Stimulated activated effector memory CD8-positive, alpha-beta T cell treated with anti-CD3 and anti-CD28 coated beads, Interleukin-12 subunit alpha, Interleukin-12 subunit beta, amount 100 ng/mL, for 72 hours (primary cell): ENCODE data around the gene SNX20.

Source experiments
- ATAC-seq: fragments of 150-1000 bp; cut with Tn5 transposase; 2 replicates; pipeline ENCODE4 v1.10.0; 2021
- DNase-seq, 2 donors: peaks; one replicate each; pipeline ENCODE4 v3.0.0; 2021 to 2022; ENCODE audit warnings: low spot score in 2 of 2
- H3K27ac Mint-ChIP-seq: one replicate; pipeline ENCODE4 v1.8.0; 2022; ENCODE audit warnings: mild to moderate bottlenecking, mixed read lengths
- H3K36me3 Mint-ChIP-seq: one replicate; pipeline ENCODE4 v1.8.0; 2022; ENCODE audit warnings: mild to moderate bottlenecking, mixed read lengths
- H3K4me1 Mint-ChIP-seq: one replicate; pipeline ENCODE4 v1.8.0; 2022; ENCODE audit warnings: mixed read lengths
- H3K4me3 Mint-ChIP-seq: one replicate; pipeline ENCODE4 v1.8.0; 2022; ENCODE audit warnings: mild to moderate bottlenecking, mixed read lengths
- H3K9me3 Mint-ChIP-seq: one replicate; pipeline ENCODE4 v1.8.0; 2022; ENCODE audit warnings: mixed read lengths

Gene SNX20

DNA sequence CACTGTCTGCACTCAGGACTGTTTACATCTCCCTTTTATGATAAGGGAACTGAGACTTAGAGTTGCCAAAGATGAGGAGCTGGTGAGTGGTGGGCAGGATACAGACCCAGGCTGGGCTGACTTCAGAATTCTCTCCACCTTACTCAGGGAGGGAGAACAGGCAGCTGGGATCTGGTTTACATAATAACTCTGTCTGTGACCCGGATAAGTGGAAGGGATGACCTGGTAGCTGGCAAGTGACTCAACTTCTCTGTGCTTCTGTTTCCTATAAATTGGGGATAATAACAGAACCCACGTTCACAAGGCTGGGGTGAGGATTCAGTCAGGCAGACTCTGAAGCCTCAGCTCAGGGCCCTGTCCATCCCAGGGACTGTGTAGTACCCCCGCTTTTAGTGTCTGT, 2.6 kb downstream of the SNX20 start:
- Mint-ChIP-seq H3K4me3 (peak overlapping the region; percentile 87), H3K36me3 (peaks cover 55% of the 10 kb centered on the region), H3K27ac (peak overlapping the region; percentile 92), H3K4me1 (peaks cover 66% of the 10 kb centered on the region), H3K9me3 (no peaks in the 10 kb centered on the region)
- DNase-seq (no peak), ATAC-seq (no peak)

GRCh38 chr16:50677351-50677750, 3.8 kb downstream of the SNX20 start:
- ATAC-seq (no peak), DNase-seq (no peak)
- Mint-ChIP-seq H3K4me1 (peaks cover 54% of the 10 kb centered on the region), H3K36me3 (peaks cover 66% of the 10 kb centered on the region), H3K4me3 (no peak overlapping the region), H3K9me3 (peaks cover 6% of the 10 kb centered on the region), H3K27ac (peak overlapping the region; percentile 92)

- H3K27ac Mint-ChIP-seq, result peak overlapping the region; percentile 92
- no peak overlapping the region for H3K4me3 Mint-ChIP-seq
- H3K36me3 Mint-ChIP-seq, result peaks cover 72% of the 10 kb centered on the region
- peaks cover 7% of the 10 kb centered on the region for H3K9me3 Mint-ChIP-seq
- H3K4me1 Mint-ChIP-seq, result peaks cover 49% of the 10 kb centered on the region
- DNase-seq (no peak), ATAC-seq (no peak)
These were observed 4.4 kb downstream of the SNX20 start for GRCh38 chr16:50676684-50677225.

GRCh38 chr16:50675686-50676610, 5.2 kb downstream of the SNX20 start:
- DNase-seq, result no peak
- Mint-ChIP-seq H3K36me3 (peaks cover 79% of the 10 kb centered on the region), H3K9me3 (peaks cover 11% of the 10 kb centered on the region), H3K27ac (no peak overlapping the region), H3K4me3 (no peak overlapping the region), H3K4me1 (peaks cover 49% of the 10 kb centered on the region)
- no peak for ATAC-seq

GRCh38 chr16:50674831-50675230, 6.3 kb downstream of the SNX20 start:
- H3K36me3 Mint-ChIP-seq, result peaks cover 85% of the 10 kb centered on the region
- H3K4me3 Mint-ChIP-seq, result no peak overlapping the region
- no peak for DNase-seq
- H3K27ac Mint-ChIP-seq, result no peak overlapping the region
- ATAC-seq, result peak; percentile 52
- peaks cover 42% of the 10 kb centered on the region for H3K4me1 Mint-ChIP-seq
- peaks cover 11% of the 10 kb centered on the region for H3K9me3 Mint-ChIP-seq

- ATAC-seq (no peak), DNase-seq (no peak)
- H3K9me3 Mint-ChIP-seq, result peaks cover 11% of the 10 kb centered on the region
- H3K27ac Mint-ChIP-seq, result no peak overlapping the region
- peaks cover 30% of the 10 kb centered on the region for H3K4me1 Mint-ChIP-seq
- no peak overlapping the region for H3K4me3 Mint-ChIP-seq
- H3K36me3 Mint-ChIP-seq, result peaks cover 87% of the 10 kb centered on the region
These were observed 7.4 kb downstream of the SNX20 start for GRCh38 chr16:50673496-50674275.

GRCh38 chr16:50671644-50672260, 9.4 kb downstream of the SNX20 start:
- peak; percentile 22 for ATAC-seq
- Mint-ChIP-seq H3K4me1 (peaks cover 30% of the 10 kb centered on the region), H3K36me3 (peaks cover 77% of the 10 kb centered on the region), H3K27ac (peak overlapping the region; percentile 74), H3K9me3 (peaks cover 11% of the 10 kb centered on the region), H3K4me3 (no peak overlapping the region)
- peak; percentile 47 to 83 for DNase-seq

DNA sequence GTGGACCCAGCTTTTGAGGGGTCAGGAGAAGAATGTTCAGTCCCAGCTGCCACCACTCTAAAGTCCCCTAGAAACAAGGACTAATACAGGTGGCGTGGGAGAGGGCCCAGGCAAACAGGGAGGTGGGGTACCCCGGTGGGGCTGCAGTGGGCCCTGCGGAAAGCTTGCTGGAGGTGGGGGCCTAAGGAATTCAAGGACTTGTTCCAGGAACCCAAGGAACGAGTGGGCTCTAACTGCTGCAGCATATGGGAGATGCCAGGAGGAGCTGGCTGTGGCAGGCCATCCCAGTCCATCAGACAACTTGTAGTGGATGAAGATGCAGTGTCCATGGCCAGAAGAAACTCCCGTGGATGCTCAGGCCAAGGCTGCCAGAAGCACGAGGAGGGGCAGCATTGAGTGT, 10.6 kb downstream of the SNX20 start:
- peak overlapping the region; percentile 58 for H3K27ac Mint-ChIP-seq
- ATAC-seq (no peak), DNase-seq (no peak)
- H3K9me3 Mint-ChIP-seq, result peaks cover 11% of the 10 kb centered on the region
- H3K36me3 Mint-ChIP-seq, result peaks cover 64% of the 10 kb centered on the region
- H3K4me1 Mint-ChIP-seq, result peaks cover 30% of the 10 kb centered on the region
- no peak overlapping the region for H3K4me3 Mint-ChIP-seq

DNA sequence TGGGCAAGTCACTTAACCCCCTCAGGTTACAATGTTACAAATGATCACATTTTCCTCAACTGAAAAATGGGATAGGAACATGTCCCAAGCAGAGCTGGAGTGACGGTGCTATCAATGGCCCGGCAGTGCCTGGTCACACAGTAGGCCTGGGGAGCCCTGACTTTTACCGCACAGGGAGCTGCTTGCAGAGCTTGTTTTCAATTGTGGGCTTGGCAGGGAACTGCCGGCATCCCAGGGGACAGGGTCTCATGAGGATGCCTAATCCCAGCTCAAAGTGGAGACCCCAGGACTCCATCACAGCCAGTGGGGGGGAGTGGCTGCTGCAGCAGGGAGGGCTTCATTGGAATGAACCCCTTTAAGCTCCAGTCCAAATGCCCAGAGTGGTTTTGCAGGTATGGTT, 11.4 kb downstream of the SNX20 start:
- H3K4me1 Mint-ChIP-seq, result peaks cover 38% of the 10 kb centered on the region
- H3K36me3 Mint-ChIP-seq, result peaks cover 57% of the 10 kb centered on the region
- no peak for ATAC-seq
- DNase-seq, result no peak
- H3K4me3 Mint-ChIP-seq, result no peak overlapping the region
- peaks cover 11% of the 10 kb centered on the region for H3K9me3 Mint-ChIP-seq
- peak overlapping the region; percentile 10 for H3K27ac Mint-ChIP-seq

GRCh38 chr16:50668368-50669008, 12.6 kb downstream of the SNX20 start:
- Mint-ChIP-seq H3K4me3 (no peak overlapping the region), H3K4me1 (peaks cover 38% of the 10 kb centered on the region), H3K9me3 (peaks cover 11% of the 10 kb centered on the region), H3K27ac (peak overlapping the region; percentile 10), H3K36me3 (peaks cover 45% of the 10 kb centered on the region)
- ATAC-seq (no peak), DNase-seq (no peak)

DNA sequence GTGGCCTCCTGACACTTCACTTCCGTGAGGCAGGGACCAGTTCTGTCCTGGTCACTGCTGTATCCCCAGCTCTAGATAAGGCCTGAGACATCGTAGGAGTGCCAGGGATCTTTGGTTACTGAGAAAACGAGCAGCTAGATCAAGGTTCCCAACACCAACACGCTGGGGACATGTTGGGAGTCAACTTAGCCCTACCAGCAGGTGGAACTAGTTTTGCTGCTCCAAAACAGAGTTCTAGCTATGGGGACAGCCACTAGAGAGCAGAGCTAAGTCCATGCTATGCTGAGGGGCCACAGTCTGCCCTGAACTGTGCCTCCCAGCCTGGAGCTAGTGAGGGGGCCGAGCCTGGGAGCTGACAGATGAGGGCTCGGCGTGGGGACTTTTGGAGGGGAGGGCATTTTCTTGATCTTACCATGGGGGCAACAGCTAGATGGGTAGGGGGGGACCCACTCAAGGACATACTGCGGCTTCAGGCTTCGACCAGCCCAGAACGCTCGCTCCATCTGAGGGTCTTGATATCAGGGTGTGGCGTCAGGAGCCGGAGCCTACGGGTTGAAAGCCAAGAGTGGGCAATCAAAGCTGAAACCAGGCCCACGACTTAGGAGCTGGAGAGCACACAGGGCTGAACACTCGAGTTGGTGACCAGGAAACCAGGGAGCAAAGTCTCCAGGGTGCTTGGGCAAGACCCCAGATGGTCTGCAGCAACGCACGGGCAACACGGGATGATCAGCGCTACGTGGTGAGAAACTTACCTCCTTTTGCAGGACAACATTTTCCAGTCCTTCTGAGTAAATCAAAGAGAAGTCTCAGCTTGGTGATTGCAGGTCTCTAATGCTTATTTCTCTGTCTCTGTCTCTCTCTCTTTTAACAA, 13.4 kb downstream of the SNX20 start:
- H3K4me1 Mint-ChIP-seq, result peaks cover 38% of the 10 kb centered on the region
- peak overlapping the region; percentile 10 for H3K27ac Mint-ChIP-seq
- H3K4me3 Mint-ChIP-seq, result peak overlapping the region; percentile 57
- peaks cover 37% of the 10 kb centered on the region for H3K36me3 Mint-ChIP-seq
- H3K9me3 Mint-ChIP-seq, result peaks cover 8% of the 10 kb centered on the region
- ATAC-seq (no peak), DNase-seq (no peak)

GRCh38 chr16:50666658-50667496, 14.2 kb downstream of the SNX20 start:
- Mint-ChIP-seq H3K36me3 (peaks cover 28% of the 10 kb centered on the region), H3K4me1 (peaks cover 38% of the 10 kb centered on the region), H3K9me3 (peaks cover 4% of the 10 kb centered on the region), H3K4me3 (peak overlapping the region; percentile 57), H3K27ac (peak overlapping the region; percentile 10)
- DNase-seq (peak in 1 of 2 donors; percentile 73), ATAC-seq (peak; percentile 85)

DNA sequence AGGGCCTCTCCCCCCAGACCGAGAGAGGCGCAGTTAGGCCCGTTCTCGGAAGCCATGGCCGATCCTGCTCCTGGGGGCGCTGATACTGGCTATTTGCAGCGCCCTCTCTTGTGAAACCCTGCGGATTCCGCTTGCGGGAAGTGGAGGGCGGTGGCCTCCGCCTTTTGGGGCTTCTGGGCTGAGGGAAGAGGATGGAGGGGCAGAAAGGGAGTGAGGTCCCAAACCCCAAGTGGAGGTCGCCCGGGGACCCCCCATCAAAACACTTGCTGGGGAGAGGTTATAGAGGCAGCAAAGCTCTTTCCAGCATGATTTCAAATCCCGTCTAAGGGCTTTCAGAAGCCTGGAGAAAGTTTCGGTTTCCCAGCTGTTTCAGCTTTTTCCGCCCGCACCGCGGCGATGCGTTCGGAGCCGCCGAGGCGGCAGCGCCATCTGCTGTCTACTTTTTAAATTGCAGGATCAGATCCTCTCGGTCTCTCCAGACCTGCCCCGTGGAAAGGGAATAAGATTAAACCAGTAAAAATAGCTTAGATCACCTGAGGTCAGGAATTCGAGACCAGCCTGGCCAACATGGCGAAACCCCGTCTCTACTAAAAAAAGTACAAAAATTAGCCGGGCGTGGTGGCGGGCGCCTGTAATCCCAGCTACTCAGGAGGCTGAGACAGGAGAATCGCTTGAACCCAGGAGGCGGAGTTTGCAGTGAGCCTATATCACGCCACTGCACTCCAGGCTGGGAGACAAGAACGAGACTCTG, 15.8 kb downstream of the SNX20 start:
- Mint-ChIP-seq H3K9me3 (no peaks in the 10 kb centered on the region), H3K36me3 (peaks cover 14% of the 10 kb centered on the region), H3K4me1 (peaks cover 32% of the 10 kb centered on the region), H3K4me3 (peak overlapping the region; percentile 66), H3K27ac (peak overlapping the region; percentile 83)
- DNase-seq, result peak; percentile 86 to 94
- peak; percentile 47 for ATAC-seq
